Stimulated activated CD8-positive, alpha-beta memory T cell treated with anti-CD3 and anti-CD28 coated beads, Interleukin-4, amount 100 ng/mL, for 1 hour (primary cell): ENCODE measurements around the gene RASL11B.
"Not testable (repeated sequence)": the region's sequence is repeated elsewhere in the genome, so short reads cannot be mapped to it uniquely, and the experiment has no call there.

Source experiments
- DNase-seq, 2 donors: peaks; one replicate each; pipeline ENCODE4 v3.0.0-alpha.2; 2020; ENCODE audit warnings: low read depth in 2 of 2, low spot score in 1 of 2

RASL11B gene, protein sequence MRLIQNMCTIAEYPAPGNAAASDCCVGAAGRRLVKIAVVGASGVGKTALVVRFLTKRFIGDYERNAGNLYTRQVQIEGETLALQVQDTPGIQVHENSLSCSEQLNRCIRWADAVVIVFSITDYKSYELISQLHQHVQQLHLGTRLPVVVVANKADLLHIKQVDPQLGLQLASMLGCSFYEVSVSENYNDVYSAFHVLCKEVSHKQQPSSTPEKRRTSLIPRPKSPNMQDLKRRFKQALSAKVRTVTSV

GRCh38 chr4:52861879-52862616 is at the start of gene RASL11B:
RASL11B (plus strand) TSS chr4:52862317; CDS start chr4:52862508, 191 bp downstream.
- peak; percentile 49 to 64 for DNase-seq

GRCh38 chr4:52813546-52813945 is 48.6 kb upstream of the RASL11B start:
- DNase-seq: no peak

DNA sequence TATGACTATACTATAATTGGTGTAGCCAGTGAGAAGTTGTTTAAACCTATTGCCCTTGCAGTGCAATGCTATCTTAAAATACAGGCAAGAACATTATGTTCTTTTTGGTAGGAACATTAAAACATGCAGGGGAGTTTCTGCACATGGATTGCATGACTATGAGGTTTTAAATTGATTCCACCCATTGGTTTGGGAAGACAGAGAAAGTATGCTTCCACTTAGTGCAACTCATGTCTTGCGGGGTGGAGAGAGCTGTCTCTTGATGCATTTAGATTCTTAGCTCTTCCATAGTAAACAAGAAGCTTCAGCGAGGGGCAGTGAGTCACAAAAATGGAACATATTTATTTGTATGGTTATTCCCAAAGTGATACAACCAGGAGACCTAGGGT is 39.5 kb upstream of the RASL11B start:
- no peak for DNase-seq

DNA sequence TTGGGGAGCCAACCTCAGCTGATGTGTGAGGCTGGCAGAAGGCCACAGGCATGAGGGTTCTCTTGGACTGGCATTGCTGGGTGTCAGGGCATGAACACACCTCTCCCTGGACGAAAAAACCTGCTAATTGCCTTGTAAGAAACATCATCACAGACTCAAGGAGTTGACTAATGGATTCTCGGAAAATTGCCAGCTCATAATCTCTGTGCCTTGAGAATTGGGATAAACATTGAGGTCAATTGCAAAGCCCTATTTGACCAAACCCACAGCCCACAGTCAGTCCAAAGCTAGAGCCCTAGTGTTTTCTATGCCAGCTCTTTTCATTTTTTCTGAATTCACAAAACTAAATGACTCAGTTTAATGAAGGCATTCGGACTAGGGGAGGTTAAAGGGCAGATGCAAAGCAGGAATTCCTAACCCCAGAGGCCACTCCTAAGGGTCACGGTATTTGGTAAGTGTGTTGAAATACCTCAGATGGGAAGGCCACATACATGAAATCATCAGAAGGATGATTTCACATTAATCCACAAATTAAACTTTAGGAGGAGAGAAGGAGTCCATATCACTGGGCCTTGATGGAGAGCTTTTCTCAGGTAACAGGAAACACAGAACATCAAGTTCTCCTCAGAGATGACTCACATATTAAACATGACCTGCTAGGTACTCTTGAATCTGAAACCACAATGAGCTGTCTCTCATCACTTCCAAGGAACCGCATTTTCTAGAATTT is 39.0 kb upstream of the RASL11B start:
- no peak for DNase-seq

GRCh38 chr4:52823702-52824092 is 38.4 kb upstream of the RASL11B start:
- DNase-seq: no peak

- DNase-seq: no peak
Observed at GRCh38 chr4:52824270-52824602, 37.9 kb upstream of the RASL11B start.

GRCh38 chr4:52824603-52825459 is 37.3 kb upstream of the RASL11B start:
- no peak for DNase-seq

- no peak for DNase-seq
Observed at GRCh38 chr4:52825460-52826090, 36.5 kb upstream of the RASL11B start.

GRCh38 chr4:52833941-52834525 is 28.1 kb upstream of the RASL11B start:
- DNase-seq: no peak

DNA sequence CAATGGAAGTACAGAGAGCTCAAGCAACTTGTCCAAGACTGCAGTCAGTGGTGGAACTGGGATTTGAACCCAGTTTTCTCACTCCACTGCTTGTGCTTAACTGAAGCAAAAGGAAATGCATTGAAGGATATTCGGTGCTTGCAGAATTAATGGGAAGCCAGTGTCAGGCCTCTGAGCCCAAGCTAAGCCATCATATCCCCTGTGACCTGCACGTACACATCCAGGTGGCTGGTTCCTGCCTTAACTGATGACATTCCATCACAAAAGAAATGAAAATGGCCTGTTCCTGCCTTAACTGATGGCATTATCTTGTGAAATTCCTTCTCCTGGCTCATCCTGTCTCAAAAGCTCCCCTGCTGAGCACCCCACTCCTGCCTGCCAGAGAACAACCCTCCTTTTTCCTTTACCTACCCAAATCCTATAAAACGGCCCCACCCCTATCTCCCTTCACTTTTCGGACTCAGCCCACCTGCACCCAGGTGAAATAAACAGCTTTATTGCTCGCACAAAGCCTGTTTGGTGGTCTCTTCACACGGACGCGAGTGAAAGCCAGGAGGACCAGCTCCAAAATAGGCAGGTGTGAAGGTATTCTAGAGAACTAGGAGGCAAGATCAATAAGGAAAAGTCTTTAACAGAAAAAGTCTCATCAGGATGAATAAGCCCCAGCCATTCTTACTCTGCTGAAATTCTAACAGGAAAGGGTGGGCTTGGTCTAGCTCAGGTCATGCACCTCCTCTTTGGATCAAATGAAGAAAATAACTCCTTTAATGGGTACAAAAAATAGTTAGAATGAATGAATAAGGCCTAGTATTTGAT is 27.3 kb upstream of the RASL11B start:
- not testable (repeated sequence) for DNase-seq

- DNase-seq: no peak
Observed at GRCh38 chr4:52836120-52836519, 26.0 kb upstream of the RASL11B start.

GRCh38 chr4:52836678-52837077 is 25.4 kb upstream of the RASL11B start:
- DNase-seq: no peak

GRCh38 chr4:52837716-52838558 is 24.2 kb upstream of the RASL11B start:
- DNase-seq: no peak

DNA sequence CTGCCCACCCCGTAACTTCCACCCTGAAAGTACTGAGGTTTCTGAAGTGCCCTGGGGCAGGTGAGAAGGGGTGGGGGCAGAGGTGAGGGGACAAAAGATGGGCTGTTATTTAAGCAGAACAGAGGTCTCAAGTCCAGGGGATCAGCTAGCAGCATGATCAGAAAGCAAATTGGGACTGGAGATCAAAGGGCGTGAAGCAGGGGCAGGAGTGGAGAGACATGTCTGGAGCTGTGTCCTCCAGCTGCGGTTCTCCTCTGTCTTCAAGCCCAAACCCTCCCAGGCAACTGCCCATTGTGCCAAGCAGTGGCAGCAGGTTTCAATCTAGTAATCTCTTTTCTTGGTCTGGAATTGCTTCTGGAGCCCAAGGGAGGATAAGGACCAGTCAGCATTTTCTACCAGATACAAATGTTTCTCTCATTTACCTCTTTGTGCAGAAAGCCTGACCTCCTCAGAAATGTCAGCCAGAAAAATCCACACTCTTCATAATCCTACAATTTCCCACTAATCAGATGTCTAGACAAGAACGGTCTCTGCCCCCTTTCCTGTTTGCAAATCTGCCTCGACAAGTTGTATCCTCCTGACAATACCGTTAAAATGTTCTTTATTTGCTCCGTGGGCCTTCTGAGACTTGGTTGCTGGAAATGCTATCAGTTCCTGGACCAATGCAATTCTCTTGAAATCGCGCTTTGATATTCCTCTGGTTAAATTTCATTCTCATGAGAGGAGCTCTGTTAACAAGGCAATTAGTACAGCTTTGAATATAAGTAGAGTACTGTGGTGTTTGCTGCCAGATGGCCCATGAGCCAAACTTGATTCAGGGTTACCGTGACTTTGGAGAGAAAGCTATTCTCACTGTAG is 23.2 kb upstream of the RASL11B start:
- DNase-seq: no peak

DNA sequence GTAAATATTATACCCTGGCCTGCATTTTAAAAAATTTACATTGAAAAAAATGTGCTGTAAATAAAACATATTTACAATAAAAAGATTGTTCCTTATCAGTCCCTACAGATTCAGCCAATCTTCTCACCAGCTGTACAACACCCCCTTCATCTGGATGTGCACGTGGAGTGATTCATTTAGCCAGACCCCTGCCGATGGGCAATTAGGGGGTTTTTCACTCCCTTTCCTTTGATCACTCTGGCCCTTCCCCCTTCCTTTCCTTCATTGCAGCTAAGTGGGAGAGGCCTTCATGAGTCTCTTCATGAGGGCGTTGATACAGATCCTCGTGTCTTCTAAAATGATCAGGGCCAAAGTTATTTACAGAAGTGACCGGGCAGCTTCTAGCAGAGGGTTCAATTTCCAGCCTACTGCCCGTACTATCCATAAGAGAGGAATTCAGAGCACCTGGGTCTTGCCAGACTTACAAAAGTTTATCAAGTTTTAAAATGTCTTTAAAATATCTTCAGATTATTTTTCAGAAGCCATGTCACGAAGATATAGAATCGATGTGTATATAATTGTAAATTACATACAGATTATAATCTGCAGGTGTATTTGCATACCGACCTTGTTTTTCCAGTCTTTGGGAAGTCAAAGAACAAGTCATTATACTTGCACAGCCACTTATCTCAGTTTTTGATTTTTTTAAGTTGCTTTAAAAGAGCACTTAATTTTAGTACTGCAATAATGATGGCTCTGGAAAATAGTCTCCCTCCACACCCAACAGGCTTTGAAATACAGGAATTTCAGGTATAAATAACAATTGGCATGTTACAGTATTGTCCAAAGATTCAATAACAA is 21.4 kb upstream of the RASL11B start:
- DNase-seq: no peak

GRCh38 chr4:52841682-52842456 is 20.2 kb upstream of the RASL11B start:
- DNase-seq: no peak
